NCI-H1048 (cell line): ENCODE measurements around the gene PTCH1.

ENCODE experiments used
- DNase-seq: peaks from one replicate; lab custom pipeline; 2025; lab: John Stamatoyannopoulos, UW

The PTCH1 gene

DNA sequence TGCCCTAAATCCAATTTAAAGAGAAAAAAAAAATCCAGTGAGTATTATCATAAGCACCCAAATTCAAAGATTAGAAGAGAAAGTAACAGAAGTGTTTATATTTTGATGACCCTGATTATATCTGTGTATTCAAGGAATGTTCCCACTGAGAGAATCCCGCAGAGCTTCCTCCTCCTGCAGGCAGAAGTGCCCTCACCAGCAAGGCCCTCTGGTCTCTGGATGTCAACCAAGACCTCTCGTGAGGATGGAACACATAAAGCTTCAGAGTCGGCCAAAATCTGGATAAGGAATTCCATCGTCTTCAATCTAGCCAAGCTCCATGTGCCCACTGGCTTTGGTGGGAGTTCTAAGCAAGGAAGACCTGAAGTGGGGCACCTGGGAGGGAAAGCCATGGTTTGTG, 18.1 kb downstream of the PTCH1 start:
- no peak for DNase-seq

- no peak for DNase-seq
Observed at GRCh38 chr9:95497772-95498171, 19.0 kb downstream of the PTCH1 start.

GRCh38 chr9:95496687-95497086, 20.1 kb downstream of the PTCH1 start:
- no peak for DNase-seq

GRCh38 chr9:95495961-95496360, 20.8 kb downstream of the PTCH1 start:
- DNase-seq, result no peak

GRCh38 chr9:95495529-95495928, 21.2 kb downstream of the PTCH1 start:
- DNase-seq, result no peak

DNA sequence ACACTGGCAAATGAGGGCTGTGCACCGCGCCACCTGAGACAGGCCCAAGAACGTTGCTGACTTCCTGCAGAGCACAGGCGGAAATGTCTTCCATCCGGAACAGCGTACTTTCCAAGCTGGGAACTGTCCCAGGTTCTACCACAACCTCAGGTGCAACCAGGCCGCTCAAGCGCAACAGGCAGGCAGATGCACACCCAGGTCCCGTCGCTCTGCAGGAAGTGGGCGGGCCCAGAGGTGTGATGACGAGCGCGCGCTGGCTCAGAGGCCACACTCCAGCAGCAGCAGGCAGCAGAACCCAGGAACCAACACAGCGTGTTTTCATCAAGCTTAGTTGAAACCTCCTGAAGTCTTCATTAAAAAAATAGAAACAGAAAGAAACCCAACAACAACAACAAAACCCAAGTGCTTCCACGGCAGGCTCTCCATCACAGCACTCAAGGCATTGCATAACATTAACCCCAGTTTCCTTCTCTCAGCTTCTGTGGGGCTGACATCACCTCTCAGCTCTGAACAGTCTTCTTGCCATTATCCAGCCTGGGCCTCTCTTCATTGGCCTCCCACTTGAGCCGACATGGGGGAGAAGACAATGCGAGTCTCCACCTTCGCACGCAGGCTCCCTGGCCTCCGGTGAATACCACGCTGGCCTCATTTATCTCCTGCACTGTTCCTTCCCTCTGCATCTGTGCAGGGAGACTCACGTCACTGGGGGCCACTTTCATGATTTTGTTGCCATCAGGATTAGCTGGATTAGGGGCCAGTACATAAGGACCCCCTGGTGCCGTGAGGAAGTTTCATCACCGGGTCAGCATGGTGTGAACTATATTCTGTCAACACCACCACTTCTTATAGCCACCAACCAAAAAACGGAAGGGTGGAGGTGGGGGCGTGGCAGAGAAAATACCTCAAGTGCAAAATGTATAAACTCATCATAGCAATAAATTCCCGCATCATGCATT, 22.1 kb downstream of the PTCH1 start:
- DNase-seq, result no peak

DNA sequence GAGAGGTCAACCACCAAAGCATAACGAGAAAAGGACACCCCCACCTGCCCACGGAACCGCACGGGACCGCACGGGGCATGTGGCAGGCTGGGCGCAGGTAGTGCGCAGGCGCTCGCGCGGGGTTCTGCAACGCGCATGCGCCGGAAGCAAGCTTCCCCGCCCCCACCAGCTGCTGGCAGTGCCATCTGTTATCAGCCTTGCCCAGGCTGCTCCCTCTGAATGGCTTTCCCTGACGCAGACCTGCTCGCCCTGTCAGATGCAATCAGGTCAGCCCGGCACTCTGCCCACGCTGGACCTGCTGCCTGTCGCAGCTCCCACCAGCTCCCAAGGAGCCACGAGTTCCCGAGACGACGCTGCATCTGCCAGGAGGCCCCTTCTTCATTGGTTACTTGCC, 22.8 kb downstream of the PTCH1 start:
- DNase-seq, result no peak

DNA sequence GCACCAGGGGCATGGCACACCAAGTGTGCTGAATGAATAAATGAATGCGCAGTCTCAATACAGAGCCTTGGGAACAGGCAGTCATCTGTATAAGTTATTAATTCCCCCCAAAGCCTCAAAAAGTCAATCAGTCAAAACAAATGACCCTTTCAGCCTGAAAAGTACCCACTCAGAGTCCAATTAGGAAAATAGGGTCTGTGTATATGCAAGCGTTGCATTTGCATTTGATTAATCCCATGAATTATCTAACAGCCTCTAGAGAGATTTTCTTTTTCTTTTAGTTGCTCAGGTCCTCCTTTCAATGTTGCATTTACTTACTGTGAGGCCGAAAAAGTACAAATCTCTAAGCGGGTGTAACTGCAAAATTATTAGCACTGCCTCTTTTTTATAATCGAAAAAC, 23.4 kb downstream of the PTCH1 start:
- DNase-seq, result no peak

DNA sequence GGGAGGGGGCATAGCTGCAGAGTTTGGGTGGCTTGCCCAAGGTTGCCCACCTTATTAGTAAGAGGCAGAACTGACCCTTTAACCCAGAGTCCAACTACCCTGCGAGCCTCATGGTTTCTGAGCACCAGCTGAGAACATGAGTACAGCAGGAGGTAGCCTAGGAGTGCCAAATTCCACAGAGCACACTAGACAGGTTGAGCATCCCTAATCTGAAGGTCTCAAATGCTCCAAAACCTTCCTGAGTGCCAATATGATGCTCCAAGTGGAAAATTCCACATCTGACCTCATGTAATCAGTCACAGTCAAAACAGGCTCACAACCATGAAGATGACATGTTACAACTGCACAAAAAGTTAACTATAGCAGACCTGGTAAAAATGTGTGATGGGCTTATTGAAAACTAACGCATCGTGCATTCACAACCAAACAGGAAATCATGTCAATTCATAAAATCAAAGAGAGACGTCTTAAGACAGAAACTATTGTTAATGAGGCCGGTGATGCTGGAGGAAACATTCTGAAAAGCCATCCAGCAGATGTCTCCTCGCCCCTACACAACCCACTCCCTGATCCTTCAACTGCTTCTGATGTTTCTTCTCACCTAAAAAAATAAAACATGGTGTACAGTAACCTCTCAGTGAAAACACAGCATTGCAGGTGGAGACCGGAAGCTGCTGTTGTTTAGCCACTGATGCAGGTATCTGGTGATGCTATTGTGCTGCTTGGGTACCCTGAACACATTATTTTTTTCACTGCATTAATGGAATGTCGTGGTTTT, 25.0 kb downstream of the PTCH1 start:
- no peak for DNase-seq

DNA sequence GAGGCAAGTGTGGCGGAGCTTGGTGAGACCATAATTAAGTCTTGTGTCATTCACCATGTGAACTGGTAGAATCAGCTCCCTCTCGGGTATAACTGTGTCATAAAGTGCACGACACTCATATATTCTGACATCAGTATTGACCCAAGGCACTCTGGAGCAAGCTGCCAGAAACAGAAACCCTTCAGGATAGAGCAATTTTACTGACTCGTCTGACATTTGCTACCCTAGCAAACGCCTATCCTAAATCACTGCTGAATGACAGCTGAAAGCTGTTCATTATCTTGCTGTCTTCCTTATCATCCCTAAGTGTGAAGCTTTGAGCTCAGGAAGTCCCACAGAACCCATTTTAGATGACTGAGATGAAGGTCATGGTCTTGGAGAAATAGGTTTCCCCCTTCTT, 27.8 kb downstream of the PTCH1 start:
- DNase-seq, result no peak

- no peak for DNase-seq
Observed at GRCh38 chr9:95486318-95486717, 30.5 kb downstream of the PTCH1 start.

DNA sequence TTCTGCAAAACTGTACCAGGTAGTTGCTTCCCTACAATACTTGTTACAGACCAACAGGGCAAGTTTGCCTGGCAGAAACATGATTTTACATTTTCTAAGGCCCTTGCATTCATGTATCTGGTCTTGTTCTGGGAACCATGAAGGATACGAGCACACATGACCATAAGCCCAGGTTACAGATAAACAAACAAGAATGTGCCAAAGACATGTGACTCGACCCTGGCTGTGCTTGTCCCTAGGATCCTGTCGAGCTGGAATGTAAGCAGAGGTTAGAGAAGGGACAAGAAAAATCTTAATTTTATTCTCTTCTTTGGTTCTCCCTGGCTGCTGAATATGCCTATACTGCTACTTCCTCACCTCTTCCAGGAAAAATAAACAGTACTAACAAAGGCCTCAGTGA, 32.5 kb downstream of the PTCH1 start:
- DNase-seq, result no peak

- no peak for DNase-seq
Observed at GRCh38 chr9:95483431-95483830, 33.3 kb downstream of the PTCH1 start.

GRCh38 chr9:95482621-95483020, 34.1 kb downstream of the PTCH1 start:
- no peak for DNase-seq

DNA sequence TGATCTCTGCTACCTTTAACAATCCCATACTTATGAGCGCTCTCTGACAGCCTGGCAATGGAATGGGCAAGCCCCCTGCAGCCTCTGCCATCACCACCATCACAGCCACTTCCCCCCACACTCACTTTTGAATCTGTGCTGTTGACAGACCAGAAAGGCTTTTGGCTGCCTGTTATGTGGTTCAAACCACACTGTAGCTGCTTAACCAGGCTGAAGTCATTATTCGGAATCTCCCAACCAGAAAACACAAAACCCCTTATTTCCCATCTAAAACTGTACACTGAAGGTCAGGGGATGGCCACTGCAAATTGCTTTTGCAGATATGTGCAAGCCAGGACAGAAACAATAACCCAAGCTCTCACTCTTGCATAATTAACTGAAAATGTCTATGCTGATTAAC, 35.8 kb downstream of the PTCH1 start:
- DNase-seq, result no peak

- DNase-seq, result no peak
Observed at GRCh38 chr9:95480346-95480745, 36.4 kb downstream of the PTCH1 start.

DNA sequence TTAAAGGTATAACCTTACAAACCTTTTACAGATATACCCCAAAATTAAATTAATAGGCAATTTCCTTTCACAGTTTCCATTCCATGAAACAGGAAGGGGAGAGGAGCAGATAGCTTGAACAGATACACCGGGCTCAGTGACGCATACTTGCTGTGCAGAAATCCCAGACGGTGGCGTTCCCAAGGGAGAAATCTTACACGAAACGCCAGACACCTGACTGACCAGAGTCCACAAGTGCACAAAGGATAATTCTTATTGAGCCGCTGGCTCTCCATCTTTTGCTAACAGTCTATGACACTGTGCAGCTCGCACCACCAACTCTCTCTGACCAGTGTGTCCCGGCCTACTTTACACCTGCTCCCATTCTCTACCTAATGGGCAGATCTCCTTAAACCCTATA, 37.4 kb downstream of the PTCH1 start:
- DNase-seq, result no peak

GRCh38 chr9:95478335-95478734, 38.4 kb downstream of the PTCH1 start:
- no peak for DNase-seq

DNA sequence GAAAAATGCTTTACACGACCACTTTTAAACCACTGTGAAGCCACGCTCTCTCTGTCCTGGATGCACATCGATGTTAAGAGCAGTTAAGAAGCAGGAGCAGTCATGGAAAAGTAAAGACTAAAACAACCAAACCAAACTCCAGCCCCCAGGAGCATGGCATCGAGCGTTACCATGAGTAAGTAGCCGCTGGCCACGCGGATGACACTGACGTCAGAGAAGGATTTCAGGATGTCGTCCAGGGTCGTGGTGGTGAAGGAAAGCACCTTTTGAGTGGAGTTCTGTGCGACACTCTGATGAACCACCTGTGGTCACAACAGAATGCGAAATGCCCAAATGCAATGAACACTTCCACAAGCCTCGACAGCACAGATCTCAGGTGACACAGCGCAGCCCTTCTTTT, 38.9 kb downstream of the PTCH1 start:
- no peak for DNase-seq

DNA sequence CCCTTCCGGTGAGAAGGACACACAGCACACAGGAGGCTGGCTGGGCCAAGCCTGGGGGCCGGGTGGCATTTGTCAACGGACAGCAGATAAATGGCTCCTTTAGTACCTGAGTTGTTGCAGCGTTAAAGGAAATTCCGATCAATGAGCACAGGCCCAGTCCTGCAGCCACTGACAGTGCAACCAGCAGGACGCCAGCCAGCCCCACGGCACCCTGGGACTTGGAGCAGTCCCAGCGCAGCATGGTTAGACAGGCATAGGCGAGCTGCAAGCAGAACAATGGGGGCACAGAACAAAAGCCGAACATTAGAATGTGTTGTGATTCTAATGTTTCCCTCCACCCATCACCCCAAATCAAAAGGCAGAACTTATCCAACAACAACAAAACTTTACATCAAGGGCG, 39.3 kb downstream of the PTCH1 start:
- no peak for DNase-seq

DNA sequence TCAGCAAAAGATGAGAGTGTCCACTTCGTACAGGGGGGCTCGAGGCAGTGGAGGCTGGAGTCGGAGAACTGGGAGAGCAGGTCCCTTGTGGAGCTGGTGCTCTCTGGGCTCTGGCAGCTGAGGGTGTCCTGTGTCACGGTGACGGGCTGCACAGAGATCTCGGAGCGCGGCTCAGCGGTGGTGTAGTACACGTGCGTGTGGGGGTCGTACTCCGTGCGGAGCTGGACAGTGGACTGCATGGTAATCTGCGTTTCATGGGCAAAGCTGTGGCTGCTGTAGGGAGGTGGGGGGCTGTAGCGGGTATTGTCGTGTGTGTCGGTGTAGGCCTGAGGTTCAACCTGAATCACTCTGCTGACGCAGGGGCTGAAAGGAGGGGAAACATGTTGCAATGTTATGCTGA, 48.0 kb downstream of the PTCH1 start:
- DNase-seq, result no peak

DNA sequence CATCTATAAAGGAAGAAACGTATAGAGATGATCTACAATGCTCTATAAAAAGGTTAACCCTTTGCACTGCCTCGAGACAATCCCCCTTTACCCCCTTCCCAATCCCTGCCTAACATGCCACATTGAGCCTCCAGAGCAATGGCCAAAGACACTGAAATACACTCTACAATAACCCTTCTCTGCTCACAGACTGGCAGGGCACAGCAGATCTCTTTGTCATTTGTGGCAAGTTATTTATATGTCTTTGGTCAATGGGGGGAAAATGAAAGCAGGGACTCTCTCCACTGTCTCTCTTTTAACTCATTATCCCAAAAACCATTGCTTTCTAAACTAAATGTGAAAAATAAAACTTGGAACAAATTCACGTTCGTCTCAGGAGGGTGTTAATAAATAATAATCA, 51.7 kb downstream of the PTCH1 start:
- no peak for DNase-seq
